HCT116 (cell line): Measurements from ENCODE around the gene HYCC2. TPM values are rescaled to one million over a fixed set of nuclear protein-coding genes. Genes with fewer than 3 reads are reported as not detected.

ENCODE experiments used
- ATAC-seq: fragments of 200-7000 bp; cut with Tn5 transposase; 2 replicates; pipeline ENCODE4 v1.9.1; 2020; ENCODE audit warnings: mild to moderate bottlenecking, moderate library complexity
- BruUV-seq: library from RNA; stranded (reverse); fragments of 400-500 nt; replicated peaks from 2 replicates; lab custom pipeline; 2021; lab: Mats Ljungman, UMichigan
- CTCF ChIA-PET: fragments of 300-600 bp; sonication (Branson Sonifier 250); formaldehyde crosslinking; loops from one replicate; lab custom pipeline; 2021; ENCODE audit warnings: antibody characterized with exemption; lab: Charles Lee
- POLR2A ChIA-PET: fragments of 300-600, 350-600 bp; sonication (Branson Sonifier 250); formaldehyde crosslinking; loops from one replicate; lab custom pipeline; 2021; ENCODE audit warnings: antibody characterized with exemption; lab: Charles Lee
- RAD21 ChIA-PET, 2 experiments: fragments of 300-600 bp; sonication (Branson Sonifier 250); formaldehyde crosslinking; loops; one replicate each; lab custom pipeline; 2023; ENCODE audit warnings: low total read pairs in 2 of 2; ENCODE audit not compliant: uncharacterized antibody in 2 of 2, unreplicated experiment in 2 of 2, low non-redundant PET in 1 of 2; lab: Charles Lee
- DNase-seq: peaks from one replicate; pipeline ENCODE4 v3.0.0-alpha.2; 2010; ENCODE audit warnings: low read depth, low spot score
- H2AFZ ChIP-seq: fragments of 200-600 bp; shearing (Covaris generic), sonication (generic); 2 replicates; pipeline ENCODE4 v1.6.1; 2017; ENCODE audit warnings: low read depth, mixed run types, mixed read lengths, antibody characterized with exemption, low read length; ENCODE audit not compliant: poor library complexity, severe bottlenecking
- H3K27ac ChIP-seq: 2 replicates; pipeline ENCODE4 v1.5.1; 2012; ENCODE audit warnings: low read depth, low read length
- H3K27me3 ChIP-seq: fragments of 200-600 bp; sonication (generic); 2 replicates; pipeline ENCODE4 v1.6.1; 2016; ENCODE audit warnings: mixed run types, low read length, mixed read lengths; ENCODE audit not compliant: insufficient read depth
- H3K36me3 ChIP-seq, 2 experiments: fragments of 200-500 bp in 1 of 2; fragments of 200-600 bp in 1 of 2; sonication (Bioruptor generic) in 1 of 2; sonication (generic) in 1 of 2; 2 replicates each; pipeline versions ENCODE4 v1.5.1 to v1.6.1; 2014 to 2016; ENCODE audit warnings: low read length in 2 of 2, inconsistent platforms in 1 of 2, mixed read lengths in 1 of 2, mixed run types in 1 of 2; ENCODE audit not compliant: insufficient read depth in 2 of 2, control insufficient read depth in 1 of 2
- H3K4me1 ChIP-seq, 2 experiments: fragments of 200-600 bp in 1 of 2; sonication (generic) in 1 of 2; 2 replicates each; pipeline versions ENCODE4 v1.5.1 to v1.6.1; 2012 to 2017; ENCODE audit warnings: low read length in 2 of 2, inconsistent platforms in 1 of 2, mild to moderate bottlenecking in 1 of 2, mixed read lengths in 1 of 2, mixed run types in 1 of 2, moderate library complexity in 1 of 2; ENCODE audit not compliant: insufficient read depth in 2 of 2, control insufficient read depth in 1 of 2
- H3K4me2 ChIP-seq: fragments of 200-600 bp; sonication (generic); 2 replicates; pipeline ENCODE4 v1.6.1; 2017; ENCODE audit warnings: mixed run types, low read length, mixed read lengths
- H3K4me3 ChIP-seq, 2 experiments: fragments of 200-600 bp in 1 of 2; sonication (generic) in 1 of 2; replicated peaks in 1 of 2; 2 replicates each; pipeline ENCODE4 v1.5.1; 2011 to 2016; ENCODE audit warnings: low read length in 2 of 2, control low read depth in 1 of 2, low read depth in 1 of 2, mild to moderate bottlenecking in 1 of 2, mixed read lengths in 1 of 2, mixed run types in 1 of 2
- H3K79me2 ChIP-seq: fragments of 200-600 bp; sonication (generic); 2 replicates; pipeline ENCODE4 v1.6.1; 2017; ENCODE audit warnings: mild to moderate bottlenecking, mixed run types, low read length, moderate library complexity, mixed read lengths; ENCODE audit not compliant: insufficient read depth
- H3K9ac ChIP-seq: fragments of 200-600 bp; sonication (generic); 2 replicates; pipeline ENCODE4 v1.6.1; 2016; ENCODE audit warnings: low read length, mixed read lengths
- H3K9me2 ChIP-seq: fragments of 200-600 bp; sonication (generic), shearing (Covaris generic); 2 replicates; pipeline ENCODE4 v1.6.1; 2017; ENCODE audit warnings: mixed run types, mild to moderate bottlenecking, moderate library complexity; ENCODE audit not compliant: insufficient read depth
- H3K9me3 ChIP-seq, 2 experiments: fragments of 200-500 bp in 1 of 2; fragments of 200-600 bp in 1 of 2; sonication (Bioruptor generic) in 1 of 2; sonication (generic) in 1 of 2; 2 replicates each; pipeline ENCODE4 v1.6.1; 2014 to 2017; ENCODE audit warnings: low read length in 2 of 2, mixed read lengths in 2 of 2, inconsistent platforms in 1 of 2, low read depth in 1 of 2, mild to moderate bottlenecking in 1 of 2, mixed run types in 1 of 2, moderate library complexity in 1 of 2; ENCODE audit not compliant: control insufficient read depth in 1 of 2, insufficient read depth in 1 of 2
- H4K20me1 ChIP-seq: fragments of 200-600 bp; sonication (generic), shearing (Covaris generic); 2 replicates; pipeline ENCODE4 v1.6.1; 2017; ENCODE audit warnings: mixed run types, mild to moderate bottlenecking, moderate library complexity; ENCODE audit not compliant: insufficient read depth
- ATF3 ChIP-seq: IDR thresholded peaks from 2 replicates; pipeline ENCODE4 v1.6.1; 2012
- CBX3 ChIP-seq: IDR thresholded peaks from 2 replicates; pipeline ENCODE4 v1.6.1; 2012; ENCODE audit warnings: low read depth
- CEBPB ChIP-seq: IDR thresholded peaks from 2 replicates; pipeline ENCODE4 v1.6.1; 2012; ENCODE audit warnings: low read depth
- CTCF ChIP-seq, 3 experiments: fragments of 200-600 bp in 1 of 3; sonication (generic) in 1 of 3; IDR thresholded peaks in 2 of 3; conservative IDR thresholded peaks in 1 of 3; 2 replicates each; pipeline ENCODE4 v1.5.1; 2012 to 2017; ENCODE audit warnings: low read depth in 2 of 3, low read length in 2 of 3, antibody characterized with exemption in 1 of 3, borderline replicate concordance in 1 of 3, control low read depth in 1 of 3, mild to moderate bottlenecking in 1 of 3, mixed read lengths in 1 of 3, mixed run types in 1 of 3, moderate library complexity in 1 of 3; ENCODE audit not compliant: insufficient read depth in 1 of 3
- ELF1 ChIP-seq: IDR thresholded peaks from 2 replicates; pipeline ENCODE4 v1.6.1; 2012; ENCODE audit warnings: low read depth, borderline replicate concordance
- EZH2 ChIP-seq: fragments of 200-600 bp; sonication (generic); IDR thresholded peaks from 2 replicates; pipeline ENCODE4 v1.6.1; 2017; ENCODE audit warnings: antibody characterized with exemption, mixed run types
- EZH2phosphoT487 ChIP-seq: fragments of 200-600 bp; IDR thresholded peaks from 2 replicates; pipeline ENCODE4 v1.6.1; 2018; ENCODE audit warnings: antibody characterized with exemption, borderline replicate concordance
- FOSL1 ChIP-seq: IDR thresholded peaks from 2 replicates; pipeline ENCODE4 v1.6.1; 2012; ENCODE audit warnings: low read depth
- JUND ChIP-seq: IDR thresholded peaks from 2 replicates; pipeline ENCODE4 v1.6.1; 2012
- MAX ChIP-seq: IDR thresholded peaks from 2 replicates; pipeline ENCODE4 v1.6.1; 2012
- POLR2A ChIP-seq: IDR thresholded peaks from 2 replicates; pipeline ENCODE4 v1.7.0; 2011; ENCODE audit warnings: borderline replicate concordance; ENCODE audit not compliant: insufficient read depth, insufficient read length; ENCODE audit errors: extremely low read depth
- POLR2AphosphoS5 ChIP-seq: IDR thresholded peaks from 2 replicates; pipeline ENCODE4 v1.6.1; 2011; ENCODE audit warnings: mild to moderate bottlenecking, low read depth, low read length, moderate library complexity
- RAD21 ChIP-seq: IDR thresholded peaks from 2 replicates; pipeline ENCODE4 v1.6.1; 2012; ENCODE audit warnings: low read depth, mild to moderate bottlenecking
- REST ChIP-seq: IDR thresholded peaks from 2 replicates; pipeline ENCODE4 v1.6.1; 2012; ENCODE audit warnings: low read depth
- SIN3A ChIP-seq: IDR thresholded peaks from 2 replicates; pipeline ENCODE4 v1.6.1; 2012; ENCODE audit warnings: low read depth
- SRF ChIP-seq: IDR thresholded peaks from 2 replicates; pipeline ENCODE4 v1.6.1; 2012; ENCODE audit warnings: low read depth
- TCF7L2 ChIP-seq: IDR thresholded peaks from 2 replicates; pipeline ENCODE4 v1.7.0; 2011; ENCODE audit warnings: borderline replicate concordance, inconsistent platforms; ENCODE audit not compliant: insufficient read depth, insufficient read length; ENCODE audit errors: extremely low read depth
- YY1 ChIP-seq: IDR thresholded peaks from 2 replicates; pipeline ENCODE4 v1.6.1; 2011; ENCODE audit warnings: low read length, low read depth, moderate library complexity, mild to moderate bottlenecking; ENCODE audit not compliant: insufficient replicate concordance; ENCODE audit errors: extremely low read depth
- ZBTB33 ChIP-seq: IDR thresholded peaks from 2 replicates; pipeline ENCODE4 v1.6.1; 2011; ENCODE audit warnings: mild to moderate bottlenecking, low read length, moderate library complexity; ENCODE audit not compliant: insufficient replicate concordance; ENCODE audit errors: extremely low read depth
- ZFX ChIP-seq: fragments of 450-650 bp; IDR thresholded peaks from 2 replicates; pipeline ENCODE4 v1.6.1; 2017
- intact Hi-C: fragments of 100-400 bp; cut with micrococcal nuclease; formaldehyde crosslinking; loops from 2 replicates; pipeline ENCODE4 v1.10.0; 2022
- total RNA-seq: library from RNA; stranded (reverse); gene quantifications from one replicate; pipeline ENCODE4 v1.2.1, GENCODE V29; 2021; ENCODE audit not compliant: unreplicated experiment

Gene HYCC2
- total RNA-seq, 1 experiment from 2014 or later, result 9.9 TPM

GRCh38 chr2:201090574-201090973 lies 19.1 kb upstream of the HYCC2 start:
- no peak for ATAC-seq
- no peak overlapping the region for H3K4me3 ChIP-seq
- H3K9me2 ChIP-seq, result no peaks in the 10 kb centered on the region
- CTCF ChIA-PET, result no interaction called here
- no peaks in the 10 kb centered on the region for H3K9me3 ChIP-seq
- no peak overlapping the region for H2AFZ ChIP-seq
- POLR2A ChIA-PET, result interaction anchor here (0.7 kb wide), 1 partner anchor 25 kb away, joined by 3 read pairs; the partner anchor contains the start of gene CFLAR
- intact Hi-C loops, result no loop called here
- no peaks in the 10 kb centered on the region for H3K27me3 ChIP-seq
- no peak overlapping the region for H3K9ac ChIP-seq
- TF ChIP-seq POLR2A (no peak), POLR2AphosphoS5 (no peak), ZFX (no peak), SIN3A (no peak), CTCF (IDR thresholded peaks at IDR 0.05 in 2 of 3, conservative IDR thresholded peaks at IDR 0.05 in 1 of 3; ENCODE audit: borderline replicate concordance in 1 of 3, insufficient read depth in 1 of 3, low read depth in 2 of 3, low read length in 2 of 3) (no peak), SRF (no peak), JUND (no peak), ATF3 (no peak), MAX (no peak), RAD21 (no peak), EZH2phosphoT487 (no peak), CEBPB (no peak), REST (no peak), TCF7L2 (no peak), YY1 (no peak), ELF1 (no peak), EZH2 (no peak), FOSL1 (no peak), ZBTB33 (no peak), CBX3 (no peak)
- TF ChIP-seq, all 23 proteins: peak for 0
- no peak for DNase-seq
- BruUV-seq, result no TSS peak
- Histone ChIP-seq H3K4me1 (no peaks in the 10 kb centered on the region), H3K79me2 (no peaks in the 10 kb centered on the region), H4K20me1 (no peaks in the 10 kb centered on the region), H3K4me2 (no peak overlapping the region), H3K36me3 (peaks cover 0 to 2% of the 10 kb centered on the region in 2 experiments; a peak in 2 of 4 replicates), H3K27ac (no peak overlapping the region)
- RAD21 ChIA-PET, result no interaction called here
